GM12801 (cell line): ENCODE data around the gene HPD.

Experiments used
- TF ChIP-seq, protein P1 (sequence below): IDR thresholded peaks from one replicate; pipeline ENCODE4 v1.5.1; 2011; ENCODE audit warnings: control low read depth; ENCODE audit not compliant: insufficient read length; ENCODE audit errors: extremely low read depth

Gene HPD

GRCh38 chr12:121873216-121873569 lies 14.5 kb upstream of the HPD start:
- TF ChIP-seq, protein P1, sequence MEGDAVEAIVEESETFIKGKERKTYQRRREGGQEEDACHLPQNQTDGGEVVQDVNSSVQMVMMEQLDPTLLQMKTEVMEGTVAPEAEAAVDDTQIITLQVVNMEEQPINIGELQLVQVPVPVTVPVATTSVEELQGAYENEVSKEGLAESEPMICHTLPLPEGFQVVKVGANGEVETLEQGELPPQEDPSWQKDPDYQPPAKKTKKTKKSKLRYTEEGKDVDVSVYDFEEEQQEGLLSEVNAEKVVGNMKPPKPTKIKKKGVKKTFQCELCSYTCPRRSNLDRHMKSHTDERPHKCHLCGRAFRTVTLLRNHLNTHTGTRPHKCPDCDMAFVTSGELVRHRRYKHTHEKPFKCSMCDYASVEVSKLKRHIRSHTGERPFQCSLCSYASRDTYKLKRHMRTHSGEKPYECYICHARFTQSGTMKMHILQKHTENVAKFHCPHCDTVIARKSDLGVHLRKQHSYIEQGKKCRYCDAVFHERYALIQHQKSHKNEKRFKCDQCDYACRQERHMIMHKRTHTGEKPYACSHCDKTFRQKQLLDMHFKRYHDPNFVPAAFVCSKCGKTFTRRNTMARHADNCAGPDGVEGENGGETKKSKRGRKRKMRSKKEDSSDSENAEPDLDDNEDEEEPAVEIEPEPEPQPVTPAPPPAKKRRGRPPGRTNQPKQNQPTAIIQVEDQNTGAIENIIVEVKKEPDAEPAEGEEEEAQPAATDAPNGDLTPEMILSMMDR: no peak

- TF ChIP-seq, protein P1: no peak
Measured at GRCh38 chr12:121872546-121873215, 14.0 kb upstream of the HPD start.

DNA sequence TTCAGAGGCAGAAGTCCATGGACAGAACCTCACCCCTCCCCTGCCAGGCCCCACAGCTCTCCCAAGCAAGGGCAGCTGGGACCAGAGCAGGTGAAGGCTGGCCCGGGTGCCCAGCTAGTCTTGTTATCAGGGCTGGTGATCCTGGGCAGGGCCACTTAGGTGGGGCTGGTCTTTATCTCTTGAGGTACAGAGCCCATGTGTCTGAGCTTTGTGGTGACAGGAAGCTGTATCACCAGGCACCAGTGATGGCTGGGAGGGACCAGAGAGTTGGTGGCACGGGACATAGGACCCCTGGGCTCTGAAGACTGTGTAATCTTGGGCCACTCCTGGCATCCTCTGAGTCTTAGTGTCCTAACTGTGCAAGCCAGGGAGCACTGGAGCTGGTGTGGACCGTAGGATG lies 12.8 kb upstream of the HPD start:
- TF ChIP-seq, protein P1: no peak

DNA sequence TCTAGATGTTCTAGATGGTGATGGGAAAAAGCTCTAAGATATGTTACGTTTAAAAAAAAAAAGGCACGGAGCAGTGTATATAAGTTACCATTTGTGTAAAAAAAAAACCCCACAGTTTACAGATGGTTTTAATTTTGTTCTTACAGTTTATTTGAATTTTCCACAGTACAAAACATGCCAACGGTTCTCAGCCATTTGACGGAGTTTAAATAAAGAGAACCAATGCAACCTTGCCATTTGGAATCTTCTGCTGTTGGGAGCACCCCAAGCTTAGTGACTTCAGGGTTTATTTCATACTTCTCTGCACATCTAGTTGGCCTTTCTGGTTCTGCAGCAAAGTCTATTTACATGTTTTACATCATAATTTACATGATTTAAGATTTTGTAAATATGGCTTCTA lies 7.7 kb upstream of the HPD start:
- TF ChIP-seq, protein P1: no peak

- TF ChIP-seq, protein P1: no peak
Measured at GRCh38 chr12:121861636-121862254, 3.1 kb upstream of the HPD start.

- TF ChIP-seq, protein P1: no peak
Measured at GRCh38 chr12:121860257-121860656, 1.6 kb upstream of the HPD start.

DNA sequence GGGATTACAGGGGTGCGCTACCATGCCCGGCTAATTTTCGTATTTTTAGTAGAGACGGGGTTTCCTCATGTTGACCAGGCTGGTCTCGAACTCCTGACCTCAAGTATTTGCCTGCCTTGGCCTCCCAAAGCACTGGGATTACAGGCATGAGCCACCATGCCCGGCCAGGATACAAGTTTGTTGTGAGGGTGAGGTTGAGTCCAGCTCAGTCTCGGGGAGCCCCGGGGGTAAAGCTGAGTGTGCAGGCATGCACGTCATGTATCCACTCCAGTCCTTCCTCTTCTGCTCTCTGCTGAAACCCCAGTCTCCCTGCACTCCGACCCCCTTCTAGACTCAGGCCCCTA lies 369 bp downstream of the HPD start:
- TF ChIP-seq, protein P1: no peak
